Stimulated activated CD4-positive, alpha-beta T cell treated with anti-CD3 and anti-CD28 coated beads, Interleukin-15, amount 100 ng/mL, for 1 hour (primary cell): ENCODE measurements around the gene LGALS4.
"Not testable (repeated sequence)": the region's sequence is repeated elsewhere in the genome, so short reads cannot be mapped to it uniquely, and the experiment has no call there.

ENCODE experiments used
- DNase-seq, 2 donors: peaks; one replicate each; pipeline ENCODE4 v3.0.0-alpha.2; 2020; ENCODE audit warnings: low read depth in 1 of 2, low spot score in 1 of 2

Gene LGALS4, protein sequence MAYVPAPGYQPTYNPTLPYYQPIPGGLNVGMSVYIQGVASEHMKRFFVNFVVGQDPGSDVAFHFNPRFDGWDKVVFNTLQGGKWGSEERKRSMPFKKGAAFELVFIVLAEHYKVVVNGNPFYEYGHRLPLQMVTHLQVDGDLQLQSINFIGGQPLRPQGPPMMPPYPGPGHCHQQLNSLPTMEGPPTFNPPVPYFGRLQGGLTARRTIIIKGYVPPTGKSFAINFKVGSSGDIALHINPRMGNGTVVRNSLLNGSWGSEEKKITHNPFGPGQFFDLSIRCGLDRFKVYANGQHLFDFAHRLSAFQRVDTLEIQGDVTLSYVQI

DNA sequence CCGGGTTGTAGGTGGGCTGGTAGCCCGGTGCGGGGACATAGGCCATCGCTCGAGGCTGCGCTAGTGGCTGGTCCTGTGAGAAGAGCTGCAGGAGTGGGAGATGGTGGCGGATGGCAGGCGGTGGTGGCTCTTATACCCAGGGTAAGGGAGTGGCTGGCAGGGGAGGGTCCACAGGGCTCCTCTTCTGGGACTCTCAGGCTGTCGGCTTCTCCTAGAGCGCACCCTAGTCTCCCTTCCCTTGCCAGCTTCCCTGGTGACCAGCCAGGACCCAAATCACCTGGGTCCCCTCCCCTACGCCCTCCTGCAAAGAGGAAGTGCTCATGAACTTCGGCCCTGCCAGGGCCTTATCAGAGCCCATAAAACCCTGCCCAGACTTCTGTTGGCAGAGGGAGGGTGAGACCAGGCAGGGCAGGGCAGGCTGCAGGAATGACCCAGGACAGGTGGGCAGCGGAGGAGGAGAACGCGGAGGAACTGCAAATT, at the start of gene LGALS4:
TSS of gene LGALS4 (minus strand) at position 105 of the 480 bp plus-strand sequence. CDS start at position 46, 59 bp downstream.
- DNase-seq, result no peak

DNA sequence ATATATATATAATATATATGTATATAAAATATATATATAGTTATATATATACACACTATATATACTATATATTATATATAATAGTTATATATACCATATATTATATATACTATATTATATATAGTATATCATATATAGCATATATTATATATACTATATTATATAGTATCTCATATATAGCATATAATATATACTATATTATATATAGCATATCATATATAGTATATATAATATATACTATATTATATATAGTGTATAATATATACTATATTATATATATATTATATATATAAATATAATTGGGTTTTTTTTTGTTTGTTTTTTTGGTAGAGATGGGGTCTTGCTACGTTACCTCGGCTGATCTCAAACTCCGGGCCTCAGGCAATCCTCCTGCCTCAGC, 48.6 kb upstream of the LGALS4 start:
- no peak for DNase-seq

DNA sequence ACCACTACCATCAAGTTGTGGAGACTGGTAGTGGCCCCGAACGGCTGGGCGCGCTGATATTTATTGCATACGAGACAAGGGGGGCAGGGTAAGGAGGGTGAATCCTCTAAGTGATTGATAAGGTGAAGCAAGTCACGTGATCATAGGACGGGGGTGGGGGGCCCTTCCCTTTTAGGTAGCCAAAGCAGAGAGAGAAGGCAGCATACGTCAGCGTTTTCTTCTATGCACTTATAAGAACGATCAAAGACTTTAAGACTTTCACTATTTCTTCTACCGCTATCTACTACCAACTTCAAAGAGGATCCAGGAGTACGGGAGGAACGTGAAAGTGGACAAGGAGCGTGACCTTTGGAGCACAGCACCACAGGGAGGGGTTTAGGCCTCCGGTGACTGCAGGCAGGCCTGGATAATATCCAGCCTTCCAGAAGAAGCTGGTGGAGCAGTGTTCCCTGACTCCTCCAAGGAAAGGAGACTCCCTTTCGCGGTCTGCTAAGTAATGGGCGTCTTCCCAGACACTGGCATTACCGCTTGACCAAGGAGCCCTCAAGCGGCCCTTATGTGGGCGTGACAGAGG, 47.0 kb upstream of the LGALS4 start:
- DNase-seq, result not testable (repeated sequence)

DNA sequence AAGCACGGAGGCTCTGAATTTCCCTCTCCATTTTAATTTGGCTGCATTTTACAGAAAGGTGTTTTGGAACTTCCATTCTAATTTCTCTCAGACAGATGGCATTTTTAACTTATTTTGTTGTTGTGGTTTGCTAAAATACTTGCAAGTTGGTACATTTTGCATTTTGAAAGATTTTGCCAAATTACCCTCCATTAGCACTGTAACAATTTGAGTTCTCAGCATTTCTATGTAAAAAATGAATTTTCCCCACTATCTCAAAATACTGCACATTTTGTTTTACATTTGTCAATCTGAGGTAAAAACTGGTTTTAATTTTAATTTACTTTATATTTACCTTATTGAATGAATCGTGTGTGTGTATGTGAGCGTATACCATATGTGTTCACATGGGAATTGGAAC, 44.1 kb upstream of the LGALS4 start:
- DNase-seq, result no peak

DNA sequence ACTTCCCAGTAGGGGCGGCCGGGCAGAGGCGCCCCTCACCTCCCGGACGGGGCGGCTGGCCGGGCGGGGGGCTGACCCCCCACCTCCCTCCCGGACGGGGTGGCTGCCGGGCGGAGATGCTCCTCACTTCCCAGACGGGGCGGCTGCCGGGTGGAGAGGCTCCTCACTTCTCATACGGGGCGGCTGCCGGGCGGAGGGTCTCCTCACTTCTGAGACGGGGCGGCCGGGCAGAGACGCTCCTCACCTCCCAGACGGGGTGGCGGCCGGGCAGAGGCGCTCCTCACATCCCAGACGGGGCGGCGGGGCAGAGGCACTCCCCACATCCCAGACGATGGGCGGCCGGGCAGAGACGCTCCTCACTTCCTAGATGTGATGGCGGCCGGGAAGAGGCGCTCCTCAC, 43.0 kb upstream of the LGALS4 start:
- DNase-seq, result not testable (repeated sequence)

DNA sequence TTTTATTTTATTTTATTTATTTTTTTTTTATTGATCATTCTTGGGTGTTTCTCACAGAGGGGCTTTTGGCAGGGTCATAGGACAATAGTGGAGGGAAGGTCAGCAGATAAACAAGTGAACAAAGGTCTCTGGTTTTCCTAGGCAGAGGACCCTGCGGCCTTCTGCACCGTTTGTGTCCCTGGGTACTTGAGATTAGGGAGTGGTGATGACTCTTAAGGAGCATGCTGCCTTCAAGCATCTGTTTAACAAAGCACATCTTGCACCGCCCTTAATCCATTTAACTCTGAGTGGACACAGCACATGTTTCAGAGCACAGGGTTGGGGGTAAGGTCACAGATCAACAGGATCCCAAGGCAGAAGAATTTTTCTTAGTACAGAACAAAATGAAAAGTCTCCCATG, 42.2 kb upstream of the LGALS4 start:
- DNase-seq, result not testable (repeated sequence)

DNA sequence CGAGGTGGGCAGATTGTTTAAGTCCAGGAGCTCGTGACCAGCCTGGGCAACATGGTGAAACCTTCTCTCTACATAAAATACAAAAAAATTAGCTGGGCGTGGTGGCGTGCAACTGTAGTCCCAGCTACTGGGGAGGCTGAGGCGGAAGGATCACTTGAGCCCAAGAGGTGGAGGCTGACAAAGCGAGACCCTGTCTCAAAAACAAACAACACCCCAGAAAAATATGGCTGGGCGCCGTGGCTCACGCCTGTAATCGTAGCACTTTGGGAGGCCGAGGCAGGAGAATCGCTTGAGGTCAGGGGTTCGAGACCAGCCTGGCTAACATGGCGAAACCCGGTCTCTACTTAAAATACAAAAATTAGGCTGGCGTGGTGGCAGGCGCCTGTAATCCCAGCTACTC, 40.5 kb upstream of the LGALS4 start:
- no peak for DNase-seq

DNA sequence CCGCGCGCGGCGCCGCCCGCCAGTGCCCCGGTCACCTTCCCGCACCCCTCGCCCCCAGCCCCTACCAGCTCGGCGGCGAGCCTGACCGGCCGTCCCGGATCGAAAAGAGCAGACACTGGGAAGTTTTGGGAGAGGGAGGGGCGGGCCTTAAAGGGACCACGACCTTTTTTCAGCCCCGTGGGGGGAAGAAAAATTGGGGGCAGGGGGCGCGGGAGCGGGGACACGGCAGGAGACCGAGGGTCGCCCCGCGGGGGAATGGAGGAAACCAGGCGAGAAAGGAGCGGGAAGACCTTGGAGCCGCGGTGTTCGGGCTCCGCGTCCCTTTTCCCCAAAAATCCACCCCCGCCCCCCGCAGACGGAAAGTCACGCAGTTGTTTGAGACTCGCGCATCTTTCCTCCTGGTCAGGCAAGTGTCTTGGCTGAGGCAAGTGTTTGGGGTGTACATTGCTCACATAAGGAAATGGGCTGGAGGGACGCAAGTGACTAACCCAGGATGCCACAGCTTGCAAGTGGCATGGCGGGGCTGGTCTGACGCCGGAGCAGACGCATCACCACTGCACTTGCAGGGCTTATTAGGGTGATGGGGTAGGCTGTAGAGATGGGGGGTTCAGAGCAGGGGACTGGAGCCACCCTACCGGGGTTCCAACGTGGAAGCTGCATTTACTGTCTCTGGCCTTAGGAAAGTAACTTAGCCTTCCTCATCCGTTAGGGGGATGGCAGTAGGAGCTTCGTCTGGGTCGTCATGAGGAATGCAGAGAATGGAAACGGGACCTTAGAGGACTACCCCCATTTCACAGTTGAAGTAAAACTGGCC, 39.7 kb upstream of the LGALS4 start:
- DNase-seq, result peak; percentile 27 to 30

DNA sequence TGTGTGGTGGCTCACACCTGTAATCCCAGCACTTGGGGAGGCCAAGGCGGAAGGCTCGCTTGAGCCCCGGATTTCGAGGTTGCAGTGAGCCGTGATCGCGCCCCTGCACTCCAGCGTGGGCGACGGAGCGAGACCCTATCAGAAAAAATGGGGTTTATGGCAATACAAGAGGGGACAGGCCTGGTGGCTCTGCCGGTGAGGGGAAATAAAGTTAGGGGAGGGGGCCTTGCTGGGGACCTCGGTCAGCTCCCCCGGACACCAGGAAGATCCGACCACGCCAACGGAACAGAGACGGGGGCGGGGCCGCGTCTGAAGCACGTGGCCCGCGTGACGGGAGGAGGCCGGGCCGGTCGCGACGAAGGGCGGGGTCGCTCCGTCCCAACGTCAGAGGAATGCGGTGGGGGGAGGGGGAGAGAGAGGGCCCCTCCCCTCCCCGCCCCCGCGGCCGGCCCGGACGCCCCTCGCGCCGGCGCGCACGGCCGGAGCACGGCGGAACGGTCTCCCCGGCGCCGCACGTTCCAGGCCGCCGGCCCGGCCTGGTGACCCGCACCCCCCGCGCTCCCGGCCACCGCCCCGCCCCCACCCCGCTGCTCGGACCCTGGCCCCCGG, 39.0 kb upstream of the LGALS4 start:
- peak; percentile 78 to 85 for DNase-seq

DNA sequence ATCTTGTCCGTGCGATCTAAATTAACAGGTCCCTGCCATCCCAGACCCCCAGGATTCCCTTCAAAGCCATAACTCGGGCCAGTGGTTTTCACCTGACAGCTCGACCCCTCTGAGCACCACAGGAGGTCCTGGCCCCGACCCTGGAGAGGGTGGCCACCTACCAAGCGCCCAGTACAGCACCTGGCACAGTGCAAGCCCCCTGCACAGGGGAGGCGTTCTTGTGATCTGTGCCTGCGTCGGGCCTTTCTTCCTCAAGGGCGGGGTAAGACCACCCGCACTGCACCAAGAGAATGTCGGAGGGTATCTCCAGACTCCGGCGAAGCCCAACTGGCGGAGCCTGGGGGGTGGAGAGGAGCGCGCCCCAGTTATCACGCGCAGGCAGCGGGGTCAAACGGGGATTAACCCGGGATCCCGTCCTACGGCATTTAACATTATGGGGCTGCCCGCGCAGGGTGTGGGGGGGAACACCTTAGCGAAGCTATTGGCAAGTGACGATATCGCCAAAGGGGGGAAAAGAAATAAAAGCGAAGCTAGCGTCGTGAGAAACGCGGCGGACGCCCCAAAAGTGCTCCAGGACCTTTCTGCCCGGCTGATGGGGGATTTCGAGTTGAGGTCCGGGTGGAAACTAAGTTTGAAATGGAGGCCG, 38.4 kb upstream of the LGALS4 start:
- peak in 1 of 2 donors; percentile 24 for DNase-seq

DNA sequence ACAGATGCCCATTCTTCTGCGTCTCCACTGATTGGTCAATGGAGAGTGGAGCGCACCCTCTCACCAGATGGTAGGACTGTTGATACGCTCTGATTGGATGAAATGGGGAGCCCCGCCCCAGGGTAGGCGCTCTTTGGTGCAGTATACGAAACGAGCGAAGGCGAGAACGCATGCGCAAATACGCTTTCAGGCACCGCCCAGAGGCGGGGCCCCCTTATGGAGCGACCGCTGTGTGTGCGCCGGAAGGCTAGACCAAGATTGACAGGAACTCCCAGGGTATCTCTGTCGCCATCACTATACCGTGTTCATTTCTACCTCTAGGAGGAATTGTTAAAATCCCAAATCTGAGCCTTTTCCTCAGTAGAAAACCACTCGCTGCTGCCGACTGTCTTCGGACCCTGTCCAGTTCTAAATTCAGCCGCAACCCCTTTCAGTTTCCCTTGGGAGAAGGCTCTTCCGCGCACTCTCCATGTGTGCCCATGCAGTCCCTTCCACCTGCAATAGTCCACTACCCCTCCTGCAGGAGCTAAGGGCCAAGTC, 37.8 kb upstream of the LGALS4 start:
- DNase-seq, result peak; percentile 96 to 97

DNA sequence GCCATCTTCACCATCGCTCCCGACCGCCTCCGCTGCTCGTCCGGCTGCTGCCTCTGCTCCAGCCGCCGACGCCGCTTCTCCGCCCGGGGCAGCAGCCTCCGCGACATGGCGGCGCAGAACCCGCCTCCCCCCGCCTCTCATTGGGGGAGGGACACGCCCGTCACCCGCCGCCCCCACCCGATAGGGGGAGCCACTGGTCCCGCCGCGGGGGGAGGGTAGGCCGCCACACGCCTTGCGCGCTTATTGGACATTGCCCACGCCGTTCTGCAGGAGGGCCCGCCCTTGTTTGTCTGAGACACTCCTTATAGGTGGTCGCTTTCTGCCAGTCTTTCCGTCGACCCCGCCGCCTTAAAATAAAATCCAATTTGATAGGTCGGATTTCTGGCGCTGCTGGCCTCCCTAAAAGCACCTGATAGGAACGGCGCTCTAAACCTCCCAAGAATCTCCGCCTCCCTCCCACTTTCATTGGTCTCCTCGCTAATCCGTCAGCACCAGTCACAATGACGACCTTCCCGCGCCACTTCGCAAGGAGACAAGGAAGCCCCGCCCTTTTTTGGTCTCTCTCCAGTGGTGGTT, 37.2 kb upstream of the LGALS4 start, which contains the start of gene HNRNPL:
TSS of gene HNRNPL (minus strand) at position 127 of the 576 bp plus-strand sequence. CDS start at position 107, 20 bp downstream.
- peak; percentile 99 for DNase-seq

DNA sequence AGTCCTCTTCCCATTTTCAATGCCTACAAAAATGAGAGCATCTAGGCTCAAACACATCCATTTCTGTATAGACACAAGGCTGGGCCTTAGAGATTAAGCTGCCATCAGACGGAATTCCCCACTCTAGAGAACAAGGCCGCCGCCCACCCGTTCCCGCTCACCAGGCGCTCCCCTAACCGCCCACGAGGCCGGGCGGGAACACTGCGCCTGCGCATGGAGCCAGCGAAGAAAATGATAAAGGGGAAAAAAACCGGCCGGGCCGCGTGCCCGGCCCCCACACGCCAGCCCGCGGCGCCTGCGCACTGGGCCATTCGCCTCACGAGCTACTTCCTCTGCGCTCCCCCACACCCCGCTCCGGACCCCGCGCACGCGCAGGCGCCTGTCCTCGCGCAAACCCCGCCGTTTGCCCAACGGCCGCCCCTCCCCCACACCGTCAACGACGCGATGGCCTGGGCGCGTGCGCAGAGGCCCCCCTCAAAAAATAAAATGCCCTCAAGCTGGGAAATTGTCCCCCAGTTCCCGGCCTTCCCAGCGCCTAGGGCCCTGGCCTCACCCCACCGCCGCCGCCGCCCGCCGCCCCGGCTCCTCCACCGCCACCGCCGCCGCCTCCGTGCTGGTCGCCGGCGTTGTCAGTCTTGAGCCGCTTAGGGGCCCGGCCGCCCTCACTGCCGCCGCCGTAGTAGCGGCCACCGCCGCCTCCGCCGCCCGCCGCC, 36.6 kb upstream of the LGALS4 start:
- DNase-seq, result peak; percentile 97 to 100

DNA sequence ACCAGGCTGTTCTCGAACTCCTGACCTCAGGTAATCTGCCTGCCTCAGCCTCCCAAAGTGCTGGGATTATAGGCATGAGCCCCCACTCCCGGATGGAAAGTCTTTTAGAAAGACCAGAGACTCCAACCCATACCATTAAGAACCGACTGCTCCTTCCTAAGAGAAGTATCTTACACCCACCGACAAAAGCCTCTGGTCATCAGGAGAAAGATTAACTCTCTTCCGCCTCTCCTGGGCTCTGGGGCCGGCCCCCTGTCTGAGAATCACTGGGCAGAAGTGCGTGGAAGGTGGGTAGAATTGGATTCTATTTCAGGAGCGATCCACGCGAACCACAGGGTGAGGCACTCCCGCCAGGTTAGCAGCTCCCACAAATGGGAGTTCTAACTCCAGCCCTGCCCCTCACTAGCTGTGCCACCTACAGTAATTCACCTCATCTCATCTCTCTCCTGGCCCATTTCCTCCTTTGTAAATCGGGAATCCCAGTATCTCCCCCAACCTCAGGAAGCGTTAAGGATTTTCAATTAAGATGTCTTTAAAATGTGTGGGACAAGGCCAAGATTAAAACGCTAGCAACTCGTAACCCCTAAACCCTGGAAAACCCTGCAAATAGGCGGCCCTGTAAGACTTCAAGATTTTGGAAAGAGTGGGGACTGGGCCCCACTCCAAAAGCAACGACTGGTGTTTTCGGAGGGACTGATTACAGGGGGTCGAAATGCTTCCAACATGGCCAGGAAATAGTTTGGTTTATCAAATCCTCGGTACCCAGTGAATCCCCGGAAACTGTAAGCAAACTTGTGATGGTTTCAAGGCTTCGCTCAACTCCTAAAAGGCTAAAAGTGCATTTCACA, 35.8 kb upstream of the LGALS4 start:
- DNase-seq, result no peak

DNA sequence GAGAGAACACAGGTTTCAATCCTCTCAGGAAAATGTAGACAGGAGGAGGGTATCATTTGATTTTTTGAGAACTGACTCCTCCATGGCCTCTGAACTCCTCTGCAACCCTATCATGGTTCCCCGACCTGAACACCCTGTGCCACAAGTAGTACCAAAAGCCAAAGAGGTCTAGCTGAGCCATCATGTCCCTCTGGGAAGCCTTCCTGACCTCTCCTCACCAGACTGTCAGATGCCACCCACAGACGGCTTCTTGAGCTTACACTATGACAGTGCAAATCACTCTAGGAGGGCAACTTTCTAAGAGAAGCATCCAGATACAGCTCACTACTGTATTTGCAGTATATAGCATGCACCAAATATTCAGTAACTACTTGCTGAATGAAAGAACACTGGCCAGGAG, 33.4 kb upstream of the LGALS4 start:
- DNase-seq, result no peak

DNA sequence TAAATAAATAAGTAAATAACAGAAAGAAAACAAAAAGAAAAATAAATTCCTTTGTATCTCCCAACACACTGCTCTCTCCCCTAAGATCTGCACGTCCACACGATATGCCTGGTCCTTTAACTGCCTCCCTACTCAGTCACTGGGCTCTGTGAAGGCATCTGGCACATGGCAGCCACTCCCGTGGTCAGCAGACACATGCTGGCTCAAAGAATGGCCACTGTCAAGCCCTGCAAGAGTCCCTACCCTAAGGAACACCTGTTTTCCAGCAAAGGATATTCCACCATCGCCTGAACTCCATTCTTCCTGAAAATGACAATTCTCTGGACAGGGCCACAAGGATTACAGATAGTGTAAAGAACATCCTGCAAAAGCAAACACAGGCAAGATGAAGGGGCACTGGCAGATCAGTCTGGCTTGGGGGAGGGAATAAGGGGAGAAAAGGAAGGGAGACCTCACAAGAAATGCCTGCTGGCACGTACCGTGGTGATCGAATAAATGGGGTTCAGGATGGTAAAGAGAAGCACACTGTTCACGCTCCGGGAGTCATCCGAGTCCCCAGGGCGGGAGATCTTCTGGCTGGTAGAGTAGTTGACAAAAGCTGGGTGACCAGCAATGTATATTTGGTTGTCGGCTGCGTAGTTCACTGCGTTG, 32.8 kb upstream of the LGALS4 start:
- DNase-seq, result no peak

DNA sequence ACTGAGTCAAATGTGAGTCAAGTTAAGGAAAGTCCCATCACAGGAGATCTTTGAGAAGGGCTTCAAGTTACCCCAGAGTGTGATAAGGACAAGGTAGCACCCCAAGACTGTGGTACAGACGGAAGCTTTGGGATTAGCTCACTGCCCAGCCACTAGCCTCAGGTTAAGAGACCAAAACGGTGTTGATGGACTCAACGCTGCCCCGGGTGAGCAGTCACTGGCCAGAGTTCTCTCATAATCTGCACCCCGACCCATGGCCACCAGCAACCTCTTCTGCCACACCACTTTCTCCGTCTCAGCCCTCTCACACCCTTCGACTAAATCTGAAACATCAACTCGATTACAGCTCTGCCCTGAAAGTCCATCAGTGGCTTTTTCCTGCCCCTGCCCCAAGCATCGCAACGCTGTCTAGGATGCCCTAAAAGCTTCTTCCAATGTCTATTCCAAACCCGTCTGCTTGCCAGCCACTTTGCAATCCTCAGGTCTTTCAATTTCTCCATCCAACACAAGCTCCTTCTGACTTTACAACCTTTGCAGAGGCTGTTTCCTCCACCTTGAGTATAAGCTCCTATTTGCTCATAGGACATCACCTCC, 31.4 kb upstream of the LGALS4 start:
- no peak for DNase-seq
